Left colon (tissue), 2 donors: ENCODE results near the gene MAEA. TPM values are rescaled to one million over a fixed set of nuclear protein-coding genes. Genes with fewer than 3 reads are reported as not detected.

Experiments used
- ATAC-seq: fragments of 200-7000 bp; cut with Tn5 transposase; one replicate; pipeline ENCODE4 v1.9.1; 2020; ENCODE audit warnings: mild to moderate bottlenecking, moderate library complexity
- DNase-seq, 2 donors: peaks; one replicate each; pipeline ENCODE4 v3.0.0-alpha.2; 2020
- intact Hi-C, 2 donors: fragments of 100-400 bp; cut with DNase I in 1 of 2; cut with micrococcal nuclease in 1 of 2; formaldehyde crosslinking; loops; one replicate each; pipeline versions ENCODE4 v1.11.2 to v1.14.0; 2022; cut with DNase I, micrococcal nuclease
- total RNA-seq, 2 donors: library from RNA; stranded (reverse); fragmentation: NEBNext Ultra II Directional; extraction: Animal tissue kit (Norgen Biotek cat#: 25700); gene quantifications; one replicate each; pipeline ENCODE4 v1.2.1, GENCODE V29; 2021
- donor health status: DM: no; HTN: no; CAD: no.
- donor health status: DM: yes; HTN: yes; CAD: no.

MAEA gene
- total RNA-seq, 2 donors from 2014 or later, result 88.7 to 101 TPM

DNA sequence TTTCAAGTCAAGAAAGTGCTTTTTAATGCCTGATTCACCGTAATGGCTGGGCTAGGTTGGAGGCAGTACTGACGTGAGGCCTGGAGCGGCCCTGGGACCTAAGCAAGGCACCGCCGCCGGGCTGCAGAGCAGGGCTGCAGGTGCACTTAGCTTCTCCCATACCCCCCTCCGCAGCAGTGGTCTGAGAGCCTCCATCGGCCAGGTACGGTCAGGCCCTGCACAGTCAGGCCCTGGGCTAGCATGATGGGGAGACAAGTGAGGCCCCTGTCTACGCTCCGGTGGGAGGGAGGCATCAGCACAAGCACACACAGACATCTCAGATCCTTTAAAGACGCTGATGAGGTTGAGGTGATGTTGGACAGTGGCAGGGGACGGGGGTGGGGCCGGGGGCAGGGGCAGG, 4.7 kb downstream of the MAEA start:
- no peak for DNase-seq
- intact Hi-C loops, result no loop called here
- no peak for ATAC-seq

GRCh38 chr4:1294891-1295290, 5.2 kb downstream of the MAEA start:
- no peak for DNase-seq
- ATAC-seq, result no peak
- intact Hi-C loops, result no loop called here

GRCh38 chr4:1295405-1296055, 5.8 kb downstream of the MAEA start:
- DNase-seq, result no peak
- no peak for ATAC-seq
- intact Hi-C loops, result no loop called here

DNA sequence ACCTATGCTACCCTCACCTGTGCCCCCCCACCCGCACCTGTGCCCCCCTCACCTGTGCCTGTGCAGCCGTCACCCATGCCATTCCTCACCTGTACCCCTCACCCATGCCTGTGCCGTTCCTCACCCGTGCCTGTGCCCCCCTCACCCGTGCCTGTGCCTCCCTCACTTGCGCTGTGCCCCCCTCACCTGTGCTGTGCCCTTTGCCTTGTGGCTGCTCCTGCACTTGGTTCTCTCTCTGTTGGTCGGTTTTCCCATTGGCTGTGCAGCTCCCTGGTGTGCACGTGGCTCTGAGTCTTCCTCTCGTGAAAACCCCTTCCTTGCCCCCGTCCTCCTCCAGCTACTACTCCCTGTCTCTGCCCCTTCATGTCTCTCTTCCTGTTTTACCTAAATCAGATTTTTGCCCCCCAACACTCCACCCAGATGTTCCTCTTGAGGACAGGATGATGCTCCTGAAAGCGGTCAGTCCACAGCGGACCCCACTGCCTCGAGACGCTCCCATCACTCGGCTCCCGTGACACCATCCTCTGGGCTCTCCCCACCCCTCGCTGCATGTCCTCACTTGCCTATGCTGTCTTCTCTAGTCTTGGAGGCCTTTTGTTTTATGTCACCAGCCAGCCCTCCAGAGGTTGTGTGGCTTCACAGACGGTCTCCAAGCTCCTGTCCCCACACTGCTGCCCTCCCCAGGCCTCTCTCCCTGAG, 6.8 kb downstream of the MAEA start:
- intact Hi-C loops, result no loop called here
- DNase-seq (no peak), ATAC-seq (no peak)

DNA sequence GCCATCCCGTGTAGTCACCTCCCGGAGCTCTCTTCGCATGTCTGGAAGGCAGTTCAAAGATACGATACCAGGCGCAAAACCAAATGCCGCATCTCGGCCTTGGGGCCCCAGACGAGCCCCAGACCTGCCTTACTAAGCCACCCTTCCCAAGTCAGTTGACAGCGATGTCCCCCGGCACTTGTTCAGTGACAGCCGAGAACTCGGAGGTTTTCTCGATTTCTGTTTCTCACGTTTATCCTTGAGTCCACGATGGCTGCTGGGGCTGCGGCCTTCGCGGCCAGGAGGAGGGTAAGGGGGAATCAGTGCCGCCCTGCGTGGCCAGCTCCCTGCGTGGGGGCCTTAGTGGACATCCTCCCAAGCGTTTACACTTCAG, 7.3 kb downstream of the MAEA start:
- ATAC-seq, result no peak
- intact Hi-C loops, result no loop called here
- peak in 1 of 2 donors; percentile 2 for DNase-seq

GRCh38 chr4:1297456-1298325, 8.0 kb downstream of the MAEA start:
- DNase-seq (peak in 1 of 2 donors; percentile 4), ATAC-seq (no peak)
- intact Hi-C loops, result no loop called here

GRCh38 chr4:1298461-1298860, 8.8 kb downstream of the MAEA start:
- no peak for ATAC-seq
- intact Hi-C loops, result no loop called here
- DNase-seq, result no peak

GRCh38 chr4:1299301-1299860, 9.7 kb downstream of the MAEA start:
- intact Hi-C loops, result no loop called here
- DNase-seq (no peak), ATAC-seq (no peak)

- DNase-seq, result peak in 1 of 2 donors; percentile 56
- no peak for ATAC-seq
- intact Hi-C loops, result no loop called here
These were observed 11.1 kb downstream of the MAEA start for GRCh38 chr4:1300466-1301455.

DNA sequence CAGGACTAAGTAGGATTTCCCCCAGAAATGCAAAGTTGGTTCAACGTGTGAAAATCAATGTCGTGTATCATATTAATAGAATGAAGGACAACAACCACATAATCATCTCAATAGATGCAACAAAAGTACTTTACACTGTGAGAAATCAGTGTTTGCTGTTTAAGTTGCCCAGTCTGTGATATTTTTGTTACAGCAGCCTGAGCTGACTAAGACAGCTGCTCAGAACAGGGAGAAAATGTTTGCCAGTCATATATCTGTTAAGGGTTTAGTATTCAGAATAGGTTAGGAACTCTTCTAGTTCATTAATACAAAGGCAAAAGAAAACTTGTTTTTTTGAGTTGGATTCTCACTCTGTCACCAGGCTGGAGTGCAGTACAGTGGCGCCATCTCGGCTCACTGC, 12.5 kb downstream of the MAEA start:
- intact Hi-C loops, result no loop called here
- DNase-seq (no peak), ATAC-seq (no peak)

GRCh38 chr4:1305261-1305711, 15.6 kb downstream of the MAEA start:
- intact Hi-C loops, result no loop called here
- DNase-seq (no peak), ATAC-seq (peak; percentile 17)

DNA sequence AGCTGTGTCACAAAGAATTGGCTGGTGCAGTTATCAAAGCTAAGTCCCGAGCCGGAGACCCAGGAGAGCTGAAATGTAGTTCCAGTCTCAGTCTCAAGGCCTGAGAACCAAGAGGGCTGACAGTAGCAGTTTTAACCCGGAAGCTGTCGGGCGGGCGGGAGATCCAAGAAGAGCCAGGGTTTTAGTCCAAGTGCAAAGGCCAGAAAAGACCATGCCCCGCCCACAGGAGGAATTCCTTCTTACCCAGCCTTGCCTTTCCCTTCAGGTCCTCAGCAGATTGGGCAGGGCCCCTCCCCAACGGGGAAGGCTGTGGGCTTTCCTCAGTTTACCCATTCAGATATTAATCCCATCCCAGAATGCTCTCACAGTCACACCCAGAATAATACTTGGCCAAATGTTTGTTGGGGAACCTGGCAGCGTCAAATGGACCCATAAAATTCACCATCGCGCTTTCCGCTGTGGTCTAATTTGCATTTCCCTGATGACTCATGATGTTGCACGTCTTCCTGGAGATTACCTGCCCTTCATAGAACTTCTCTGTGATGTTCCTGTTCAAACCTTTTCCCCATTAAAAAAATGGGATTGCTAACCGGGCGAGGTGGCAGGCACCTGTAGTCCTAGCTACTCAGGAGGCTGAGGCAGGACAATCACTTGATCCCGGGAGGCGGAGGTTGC, 16.2 kb downstream of the MAEA start:
- peak in 1 of 2 donors; percentile 58 for DNase-seq
- ATAC-seq, result peak; percentile 84
- intact Hi-C loops, result no loop called here

DNA sequence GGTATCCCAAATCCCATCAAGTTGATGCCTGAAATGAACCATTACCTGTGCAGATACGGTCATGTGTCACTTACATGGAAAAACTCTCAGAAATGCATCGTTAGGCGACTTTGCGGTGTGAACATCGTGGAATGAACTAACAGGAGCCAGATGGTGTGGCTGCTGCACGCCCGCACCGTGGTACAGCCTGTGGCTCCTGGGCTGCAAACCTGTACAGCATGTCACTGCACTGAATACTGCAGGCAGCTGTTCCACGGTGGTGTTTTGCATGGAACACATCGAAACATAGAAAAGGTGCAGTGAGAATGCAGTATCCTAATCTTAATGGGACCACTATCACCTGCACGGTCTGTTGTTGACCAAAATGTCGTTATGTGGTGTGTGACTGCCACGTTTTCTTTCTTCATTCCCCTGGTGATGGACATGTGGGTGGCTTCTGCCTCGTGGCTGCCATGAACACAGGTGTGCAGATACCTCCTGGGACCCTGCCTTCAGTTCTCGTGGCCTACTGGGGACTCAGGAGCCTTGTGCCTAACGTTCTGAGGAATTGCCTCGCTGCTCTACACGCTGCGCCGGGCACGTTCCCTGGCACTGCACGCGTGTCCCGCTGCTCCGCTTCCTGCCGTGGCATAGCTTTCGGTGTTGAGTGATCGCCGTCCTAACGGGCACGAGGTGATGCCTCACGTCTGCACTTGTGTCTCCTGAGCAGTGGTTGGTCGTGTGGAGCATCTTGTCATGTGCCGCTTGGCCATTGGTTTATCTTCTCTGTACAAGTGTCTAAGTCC, 18.5 kb downstream of the MAEA start:
- intact Hi-C loops, result no loop called here
- DNase-seq, result no peak
- ATAC-seq, result no peak

DNA sequence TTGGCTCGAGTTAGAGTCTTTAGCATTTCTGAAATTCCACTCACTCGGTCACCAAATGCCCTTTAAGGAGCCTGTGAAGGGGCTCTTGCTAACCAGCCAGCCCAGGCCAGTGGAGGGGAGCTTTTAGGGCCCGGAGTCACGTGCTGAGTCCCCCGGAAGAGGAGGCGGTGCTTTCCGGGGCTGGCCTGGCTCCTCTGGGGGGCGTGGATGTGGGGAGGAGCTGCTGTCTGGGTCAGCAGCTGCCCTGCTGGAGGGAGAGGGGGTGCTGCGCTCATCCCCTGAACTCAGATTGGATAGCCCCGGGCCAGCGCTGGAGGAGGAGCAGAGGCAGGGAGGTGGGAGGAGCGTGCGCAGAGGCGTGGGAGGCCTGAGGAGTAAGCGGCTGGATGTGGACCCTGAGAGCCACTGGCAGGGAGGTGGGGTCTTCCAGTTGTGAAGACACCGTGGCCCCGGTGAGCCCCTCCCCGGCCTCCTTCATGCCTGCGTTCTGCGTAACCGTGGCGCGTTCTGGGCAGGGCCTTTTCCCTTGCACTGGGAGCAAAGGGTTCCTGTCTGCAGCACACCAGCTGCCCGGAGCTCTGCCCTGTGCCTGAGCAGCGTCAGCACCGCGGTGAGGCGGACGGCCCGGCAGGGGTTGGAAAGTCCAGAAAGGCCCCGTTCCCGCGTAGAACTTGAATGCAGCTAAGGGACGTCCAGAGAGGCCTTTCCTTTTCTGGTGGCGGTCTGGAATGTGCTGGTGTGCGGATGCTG, 19.7 kb downstream of the MAEA start:
- intact Hi-C loops, result no loop called here
- peak; percentile 65 to 84 for DNase-seq

DNA sequence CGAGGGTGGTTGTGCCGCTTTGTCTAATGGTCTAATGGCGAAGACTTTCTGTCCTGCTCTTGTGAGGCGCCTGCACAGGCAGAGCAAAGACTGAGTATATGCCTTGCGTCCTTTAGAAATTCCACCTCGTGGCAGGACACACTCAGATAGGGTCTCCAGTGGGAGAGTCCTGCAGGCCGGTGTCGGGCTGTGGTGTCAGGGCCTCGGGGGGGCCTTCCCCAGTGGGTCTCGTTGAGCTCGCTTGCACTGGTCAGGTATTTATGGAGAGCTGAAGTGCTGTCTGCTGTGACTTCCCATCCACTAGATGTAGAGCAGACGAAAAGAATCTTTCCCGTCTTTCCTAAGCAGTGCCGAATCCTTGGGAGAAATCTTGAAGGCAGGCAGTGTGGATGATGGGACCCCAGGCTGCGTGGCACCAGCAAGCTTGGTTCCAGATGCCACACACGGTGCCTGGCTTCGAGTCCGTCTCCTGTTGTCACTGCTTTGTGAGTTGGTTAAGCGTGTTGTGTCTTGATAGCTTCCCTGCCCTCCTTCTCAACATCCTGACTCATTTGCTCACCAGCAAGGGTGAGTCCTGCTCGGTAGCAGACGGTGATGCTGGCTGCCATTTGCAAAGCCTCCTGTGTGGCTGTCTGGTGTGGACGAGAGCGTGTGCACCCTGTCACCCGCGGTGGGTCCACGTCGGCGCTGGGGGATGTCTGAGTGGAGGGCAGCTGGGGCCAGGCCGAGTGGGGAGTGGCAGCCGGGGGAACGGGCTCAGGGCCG, 20.5 kb downstream of the MAEA start:
- intact Hi-C loops, result no loop called here
- DNase-seq, result no peak
- ATAC-seq, result no peak

More for the DNA sequence above, 19.7 kb downstream of the MAEA start:
- ATAC-seq, result peak; percentile 29
